ENCODE results near the gene PAX4. TPM values are rescaled to one million over a fixed set of nuclear protein-coding genes. Genes with fewer than 3 reads are reported as not detected.

The PAX4 gene
- polyA plus RNA-seq, 1 of the 3 experiments (the other 2 are of a cell fraction) = not detected

GRCh38 chr7:127618775-127619174 lies 833 bp upstream of the PAX4 start (continued):
- TF ChIP-seq, protein P1, sequence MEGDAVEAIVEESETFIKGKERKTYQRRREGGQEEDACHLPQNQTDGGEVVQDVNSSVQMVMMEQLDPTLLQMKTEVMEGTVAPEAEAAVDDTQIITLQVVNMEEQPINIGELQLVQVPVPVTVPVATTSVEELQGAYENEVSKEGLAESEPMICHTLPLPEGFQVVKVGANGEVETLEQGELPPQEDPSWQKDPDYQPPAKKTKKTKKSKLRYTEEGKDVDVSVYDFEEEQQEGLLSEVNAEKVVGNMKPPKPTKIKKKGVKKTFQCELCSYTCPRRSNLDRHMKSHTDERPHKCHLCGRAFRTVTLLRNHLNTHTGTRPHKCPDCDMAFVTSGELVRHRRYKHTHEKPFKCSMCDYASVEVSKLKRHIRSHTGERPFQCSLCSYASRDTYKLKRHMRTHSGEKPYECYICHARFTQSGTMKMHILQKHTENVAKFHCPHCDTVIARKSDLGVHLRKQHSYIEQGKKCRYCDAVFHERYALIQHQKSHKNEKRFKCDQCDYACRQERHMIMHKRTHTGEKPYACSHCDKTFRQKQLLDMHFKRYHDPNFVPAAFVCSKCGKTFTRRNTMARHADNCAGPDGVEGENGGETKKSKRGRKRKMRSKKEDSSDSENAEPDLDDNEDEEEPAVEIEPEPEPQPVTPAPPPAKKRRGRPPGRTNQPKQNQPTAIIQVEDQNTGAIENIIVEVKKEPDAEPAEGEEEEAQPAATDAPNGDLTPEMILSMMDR (IDR thresholded peaks at IDR 0.05) = no peak
- TF ChIP-seq TAF1 (IDR thresholded peaks at IDR 0.05; ENCODE audit: borderline replicate concordance, low read depth, low read length) (no peak), JUND (IDR thresholded peaks at IDR 0.05) (no peak), SMC3 (IDR thresholded peaks at IDR 0.05; ENCODE audit: low read depth, low read length) (no peak)

GRCh38 chr7:127616724-127617123 lies 1.2 kb downstream of the PAX4 start:
- Histone ChIP-seq H2AFZ (ENCODE audit: low read depth) (no peak overlapping the region), H3K4me2 (no peak overlapping the region), H3K27ac (ENCODE audit: low read depth in 2 of 2, low read length in 1 of 2) (no peak overlapping the region), H3K36me3 (replicated peaks in 1 of 2; ENCODE audit: control insufficient read depth in 1 of 2, insufficient read depth in 2 of 2, low read length in 1 of 2) (no peaks in the 10 kb centered on the region), H3K9me3 (no peaks in the 10 kb centered on the region), H4K20me1 (ENCODE audit: insufficient read depth) (no peaks in the 10 kb centered on the region), H3F3A (replicated peaks; ENCODE audit: insufficient read depth) (no peaks in the 10 kb centered on the region), H3K9me2 (no peaks in the 10 kb centered on the region), H3K9ac (no peak overlapping the region), H3K79me2 (ENCODE audit: insufficient read depth) (no peaks in the 10 kb centered on the region), H3K4me1 (ENCODE audit: control insufficient read depth in 1 of 2, insufficient read depth in 2 of 2, low read depth in 1 of 2, low read length in 1 of 2) (no peaks in the 10 kb centered on the region; a peak in 1 of 4 replicates), H3K4me3 (ENCODE audit: low read depth in 2 of 2, low read length in 1 of 2) (no peak overlapping the region), H3K27me3 (ENCODE audit: insufficient read depth) (peaks cover 82% of the 10 kb centered on the region)
- WGBS (ENCODE audit: low lambda C conversion rate) = 27% methylated on average over 5 of the region's 5 CpGs
- ChIA-PET POLR2A (no interaction called here), CTCF (interaction anchor here (0.8 to 2.0 kb wide), 5 partner anchors 11 to 592 kb away, joined by 3 to 6 read pairs (median 3); no protein-coding TSS in a partner anchor)
- DNase-seq = no peak
- TF ChIP-seq RXRA (IDR thresholded peaks at IDR 0.05; ENCODE audit: borderline replicate concordance, low read depth) (no peak), SIN3A (IDR thresholded peaks at IDR 0.05; ENCODE audit: borderline replicate concordance, low read depth, low read length) (no peak), GABPA (IDR thresholded peaks at IDR 0.05; ENCODE audit: low read depth) (no peak), RFX5 (IDR thresholded peaks at IDR 0.05; ENCODE audit: low read length) (no peak)
- TF ChIP-seq, protein P2, sequence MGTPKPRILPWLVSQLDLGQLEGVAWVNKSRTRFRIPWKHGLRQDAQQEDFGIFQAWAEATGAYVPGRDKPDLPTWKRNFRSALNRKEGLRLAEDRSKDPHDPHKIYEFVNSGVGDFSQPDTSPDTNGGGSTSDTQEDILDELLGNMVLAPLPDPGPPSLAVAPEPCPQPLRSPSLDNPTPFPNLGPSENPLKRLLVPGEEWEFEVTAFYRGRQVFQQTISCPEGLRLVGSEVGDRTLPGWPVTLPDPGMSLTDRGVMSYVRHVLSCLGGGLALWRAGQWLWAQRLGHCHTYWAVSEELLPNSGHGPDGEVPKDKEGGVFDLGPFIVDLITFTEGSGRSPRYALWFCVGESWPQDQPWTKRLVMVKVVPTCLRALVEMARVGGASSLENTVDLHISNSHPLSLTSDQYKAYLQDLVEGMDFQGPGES (IDR thresholded peaks at IDR 0.05; ENCODE audit: low read depth, low read length) = no peak
- TF ChIP-seq, protein P1 (IDR thresholded peaks at IDR 0.05) = no peak
- TF ChIP-seq, protein P3, sequence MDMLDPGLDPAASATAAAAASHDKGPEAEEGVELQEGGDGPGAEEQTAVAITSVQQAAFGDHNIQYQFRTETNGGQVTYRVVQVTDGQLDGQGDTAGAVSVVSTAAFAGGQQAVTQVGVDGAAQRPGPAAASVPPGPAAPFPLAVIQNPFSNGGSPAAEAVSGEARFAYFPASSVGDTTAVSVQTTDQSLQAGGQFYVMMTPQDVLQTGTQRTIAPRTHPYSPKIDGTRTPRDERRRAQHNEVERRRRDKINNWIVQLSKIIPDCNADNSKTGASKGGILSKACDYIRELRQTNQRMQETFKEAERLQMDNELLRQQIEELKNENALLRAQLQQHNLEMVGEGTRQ (IDR thresholded peaks at IDR 0.05; ENCODE audit: borderline replicate concordance, low read depth, low read length) = no peak
